ENCODE measurements around the gene EFHC1. TPM values are rescaled to one million over a fixed set of nuclear protein-coding genes. Genes with fewer than 3 reads are reported as not detected.

Gene EFHC1
- total RNA-seq, 1 donor from 2014 or later = 29.0 TPM

DNA sequence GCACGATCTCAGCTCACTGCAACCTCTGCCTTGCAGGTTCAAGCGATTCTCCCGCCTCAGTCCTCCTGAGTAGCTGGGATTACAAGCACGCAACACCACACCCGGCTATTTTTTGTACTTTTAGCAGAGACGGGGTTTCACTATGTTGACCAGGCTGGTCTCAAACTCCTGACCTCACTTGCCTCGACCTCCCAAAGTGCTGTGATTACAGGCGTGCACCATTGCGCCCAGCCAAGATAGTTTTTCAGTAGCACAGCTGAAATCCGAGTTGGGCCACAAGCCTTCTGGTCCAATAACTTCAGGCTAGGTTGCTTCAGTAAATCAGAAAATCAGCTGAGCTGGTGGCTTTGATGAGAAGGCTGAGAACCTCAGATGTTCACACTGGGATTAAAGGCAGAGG lies 91.0 kb downstream of the EFHC1 start:
- Mint-ChIP-seq H3K4me3 (ENCODE audit: unreplicated experiment) (no peak overlapping the region), H3K27ac (ENCODE audit: unreplicated experiment) (no peak overlapping the region), H3K4me1 (ENCODE audit: unreplicated experiment) (peaks cover 38% of the 10 kb centered on the region), H3K27me3 (ENCODE audit: unreplicated experiment) (peaks cover 5% of the 10 kb centered on the region), H3K36me3 (ENCODE audit: low read depth, unreplicated experiment) (peaks cover 28% of the 10 kb centered on the region), H3K9me3 (ENCODE audit: unreplicated experiment) (no peaks in the 10 kb centered on the region)
- TF ChIP-seq, protein P1, sequence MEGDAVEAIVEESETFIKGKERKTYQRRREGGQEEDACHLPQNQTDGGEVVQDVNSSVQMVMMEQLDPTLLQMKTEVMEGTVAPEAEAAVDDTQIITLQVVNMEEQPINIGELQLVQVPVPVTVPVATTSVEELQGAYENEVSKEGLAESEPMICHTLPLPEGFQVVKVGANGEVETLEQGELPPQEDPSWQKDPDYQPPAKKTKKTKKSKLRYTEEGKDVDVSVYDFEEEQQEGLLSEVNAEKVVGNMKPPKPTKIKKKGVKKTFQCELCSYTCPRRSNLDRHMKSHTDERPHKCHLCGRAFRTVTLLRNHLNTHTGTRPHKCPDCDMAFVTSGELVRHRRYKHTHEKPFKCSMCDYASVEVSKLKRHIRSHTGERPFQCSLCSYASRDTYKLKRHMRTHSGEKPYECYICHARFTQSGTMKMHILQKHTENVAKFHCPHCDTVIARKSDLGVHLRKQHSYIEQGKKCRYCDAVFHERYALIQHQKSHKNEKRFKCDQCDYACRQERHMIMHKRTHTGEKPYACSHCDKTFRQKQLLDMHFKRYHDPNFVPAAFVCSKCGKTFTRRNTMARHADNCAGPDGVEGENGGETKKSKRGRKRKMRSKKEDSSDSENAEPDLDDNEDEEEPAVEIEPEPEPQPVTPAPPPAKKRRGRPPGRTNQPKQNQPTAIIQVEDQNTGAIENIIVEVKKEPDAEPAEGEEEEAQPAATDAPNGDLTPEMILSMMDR (IDR thresholded peaks at IDR 0.05; ENCODE audit: unreplicated experiment) = no peak
- no peak for DNase-seq (ENCODE audit: low spot score)

DNA sequence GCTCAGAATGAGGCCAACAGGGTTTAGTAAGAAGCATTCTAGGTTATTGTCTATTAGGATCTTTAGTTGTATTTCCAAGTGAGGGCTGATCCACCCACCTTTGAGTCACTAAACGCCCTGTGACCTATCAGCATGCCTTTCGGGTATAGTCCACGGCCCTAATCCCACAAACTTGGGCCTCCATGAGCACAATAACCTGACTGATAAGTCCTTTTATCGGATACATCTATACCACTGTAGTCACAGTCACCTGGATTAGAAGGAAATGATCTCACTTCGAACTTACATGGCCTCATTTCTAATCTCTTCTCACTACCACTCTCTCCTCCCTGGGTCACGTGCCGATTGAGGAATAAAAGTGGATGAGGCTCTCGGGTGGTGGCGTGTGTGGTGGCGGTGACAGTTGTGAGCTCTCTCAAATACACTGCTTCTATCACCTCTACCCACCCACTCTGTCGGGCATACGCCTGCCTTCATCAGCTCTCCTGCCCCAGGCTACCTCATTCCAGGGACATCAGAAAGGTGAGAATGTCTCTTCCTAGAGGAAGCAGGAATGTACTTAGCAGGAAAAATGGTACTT lies 91.5 kb downstream of the EFHC1 start:
- no peaks in the 10 kb centered on the region for H3K9me3 Mint-ChIP-seq (ENCODE audit: unreplicated experiment)
- H3K4me1 Mint-ChIP-seq (ENCODE audit: unreplicated experiment) = peaks cover 40% of the 10 kb centered on the region
- H3K36me3 Mint-ChIP-seq (ENCODE audit: low read depth, unreplicated experiment) = peaks cover 28% of the 10 kb centered on the region
- DNase-seq (ENCODE audit: low spot score) = no peak
- H3K4me3 Mint-ChIP-seq (ENCODE audit: unreplicated experiment) = no peak overlapping the region
- peaks cover 5% of the 10 kb centered on the region for H3K27me3 Mint-ChIP-seq (ENCODE audit: unreplicated experiment)
- TF ChIP-seq, protein P1 (IDR thresholded peaks at IDR 0.05; ENCODE audit: unreplicated experiment) = no peak
- H3K27ac Mint-ChIP-seq (ENCODE audit: unreplicated experiment) = peak overlapping the region; percentile 65

DNA sequence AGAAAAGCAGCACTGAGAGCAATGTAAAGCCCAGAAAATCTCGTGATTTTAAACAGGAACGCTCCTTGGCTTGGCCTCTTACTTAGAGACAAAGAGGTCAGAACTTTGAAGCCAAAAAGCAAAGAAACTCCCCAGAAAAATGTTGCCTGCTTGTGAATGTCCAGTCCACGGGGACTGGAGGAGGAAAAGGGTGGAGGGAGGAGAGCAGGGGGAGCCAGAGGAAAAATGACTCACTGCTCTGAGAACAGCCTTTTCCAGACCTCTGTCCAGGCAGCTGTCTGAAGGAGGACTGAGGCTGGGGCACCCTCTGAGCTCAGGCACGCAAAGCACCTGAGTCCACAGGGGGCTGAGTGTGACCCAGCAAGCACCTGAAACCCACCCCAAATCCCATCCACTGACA lies 92.1 kb downstream of the EFHC1 start:
- H3K36me3 Mint-ChIP-seq (ENCODE audit: low read depth, unreplicated experiment) = peaks cover 28% of the 10 kb centered on the region
- H3K27me3 Mint-ChIP-seq (ENCODE audit: unreplicated experiment) = peaks cover 5% of the 10 kb centered on the region
- no peak overlapping the region for H3K4me3 Mint-ChIP-seq (ENCODE audit: unreplicated experiment)
- no peaks in the 10 kb centered on the region for H3K9me3 Mint-ChIP-seq (ENCODE audit: unreplicated experiment)
- TF ChIP-seq, protein P1 (IDR thresholded peaks at IDR 0.05; ENCODE audit: unreplicated experiment) = no peak
- peaks cover 40% of the 10 kb centered on the region for H3K4me1 Mint-ChIP-seq (ENCODE audit: unreplicated experiment)
- peak overlapping the region; percentile 65 for H3K27ac Mint-ChIP-seq (ENCODE audit: unreplicated experiment)
- DNase-seq (ENCODE audit: low spot score) = no peak

DNA sequence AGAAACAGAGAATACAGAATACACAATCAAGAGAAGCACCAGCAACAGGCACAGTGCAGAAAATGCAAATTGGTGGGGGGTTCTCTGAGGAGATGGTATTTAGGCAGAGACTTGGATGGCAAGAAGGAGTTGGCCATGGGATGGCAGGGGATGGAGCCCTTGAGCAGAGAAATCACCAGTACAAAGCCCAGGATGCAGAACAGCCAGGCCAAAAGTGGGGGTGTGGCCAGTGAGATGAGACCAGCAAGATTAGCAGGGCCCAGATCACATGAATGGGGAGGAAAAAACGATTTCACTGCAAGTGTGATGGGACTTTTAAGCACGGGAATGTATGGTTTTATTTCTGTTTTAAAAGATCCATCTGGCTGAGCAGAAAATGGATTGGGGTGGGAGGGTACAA lies 93.3 kb downstream of the EFHC1 start:
- H3K27ac Mint-ChIP-seq (ENCODE audit: unreplicated experiment) = no peak overlapping the region
- H3K4me1 Mint-ChIP-seq (ENCODE audit: unreplicated experiment) = peaks cover 51% of the 10 kb centered on the region
- no peak for DNase-seq (ENCODE audit: low spot score)
- H3K4me3 Mint-ChIP-seq (ENCODE audit: unreplicated experiment) = no peak overlapping the region
- H3K9me3 Mint-ChIP-seq (ENCODE audit: unreplicated experiment) = no peaks in the 10 kb centered on the region
- H3K27me3 Mint-ChIP-seq (ENCODE audit: unreplicated experiment) = peaks cover 3% of the 10 kb centered on the region
- peaks cover 17% of the 10 kb centered on the region for H3K36me3 Mint-ChIP-seq (ENCODE audit: low read depth, unreplicated experiment)
- TF ChIP-seq, protein P1 (IDR thresholded peaks at IDR 0.05; ENCODE audit: unreplicated experiment) = no peak

DNA sequence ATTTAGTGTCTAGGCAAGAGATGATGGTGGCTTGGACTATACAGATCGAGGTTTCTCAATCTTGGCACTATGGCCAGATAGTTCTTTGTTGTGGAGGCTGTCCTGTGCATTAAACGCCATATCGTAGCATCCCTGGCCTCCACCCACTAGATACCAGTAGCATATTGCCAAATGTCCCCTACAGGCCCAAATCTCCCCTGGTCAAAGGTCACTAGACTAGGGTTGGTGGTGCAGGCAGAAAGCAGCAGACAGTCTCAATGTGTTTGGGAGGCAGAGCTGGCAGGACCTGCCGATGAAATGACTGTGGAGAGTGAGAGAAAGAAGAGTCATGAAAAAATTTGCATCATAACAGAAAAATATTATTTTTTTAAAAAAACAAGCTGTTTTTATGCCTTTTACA lies 93.8 kb downstream of the EFHC1 start:
- no peak for DNase-seq (ENCODE audit: low spot score)
- no peaks in the 10 kb centered on the region for H3K9me3 Mint-ChIP-seq (ENCODE audit: unreplicated experiment)
- H3K27ac Mint-ChIP-seq (ENCODE audit: unreplicated experiment) = no peak overlapping the region
- peaks cover under 1% of the 10 kb centered on the region for H3K27me3 Mint-ChIP-seq (ENCODE audit: unreplicated experiment)
- no peak overlapping the region for H3K4me3 Mint-ChIP-seq (ENCODE audit: unreplicated experiment)
- TF ChIP-seq, protein P1 (IDR thresholded peaks at IDR 0.05; ENCODE audit: unreplicated experiment) = no peak
- H3K4me1 Mint-ChIP-seq (ENCODE audit: unreplicated experiment) = peaks cover 55% of the 10 kb centered on the region
- H3K36me3 Mint-ChIP-seq (ENCODE audit: low read depth, unreplicated experiment) = peaks cover 16% of the 10 kb centered on the region
